ENCODE measurements around the gene PLCXD3.
"Not testable (repeated sequence)": the region's sequence is repeated elsewhere in the genome, so short reads cannot be mapped to it uniquely, and the experiment has no call there.

- not testable (repeated sequence) for TF ChIP-seq CTCF, EP300, POLR2AphosphoS5, POLR2A (IDR thresholded peaks at IDR 0.05)
Observed at GRCh38 chr5:41322826-41323225, 187.6 kb downstream of the PLCXD3 start.
